Stomach (tissue), 19 donors: ENCODE data around the gene LCE3A. TPM values are rescaled to one million over a fixed set of nuclear protein-coding genes. Genes with fewer than 3 reads are reported as not detected.
A peak's percentile ranks its signal among the peaks of the same experiment; 100 is the strongest.
"Not testable (repeated sequence)": the region's sequence is repeated elsewhere in the genome, so short reads cannot be mapped to it uniquely, and the experiment has no call there.

ENCODE experiments used
- DNase-seq, 2 donors: peaks; one replicate each; pipeline versions ENCODE4 v3.0.0 to v3.0.0-alpha.2; 2013 to 2019
- H3K27ac ChIP-seq, 5 donors: fragments of 200-600 bp in 4 of 5; sonication (generic) in 4 of 5; one replicate each; pipeline ENCODE4 v1.5.1; 2013 to 2019; ENCODE audit warnings: mild to moderate bottlenecking in 1 of 5, moderate library complexity in 1 of 5
- H3K27me3 ChIP-seq, 3 donors: fragments of 200-600 bp; sonication (generic); one replicate each; pipeline ENCODE4 v1.5.1; 2017 to 2019; ENCODE audit warnings: mixed run types in 1 of 3
- H3K36me3 ChIP-seq, 4 donors: fragments of 200-600 bp; sonication (generic); 1 replicate in 3 of 4; 2 replicates in 1 of 4; pipeline ENCODE4 v1.5.1; 2016 to 2019
- H3K4me1 ChIP-seq, 4 donors: fragments of 200-600 bp; sonication (generic); one replicate each; pipeline ENCODE4 v1.5.1; 2016 to 2019
- H3K4me3 ChIP-seq, 4 donors: fragments of 200-600 bp; sonication (generic) in 3 of 4; one replicate each; pipeline ENCODE4 v1.5.1; 2016 to 2019; ENCODE audit warnings: mild to moderate bottlenecking in 1 of 4
- H3K9me3 ChIP-seq, 4 donors: fragments of 200-600 bp; sonication (generic); one replicate each; pipeline ENCODE4 v1.5.1; 2016 to 2019
- EP300 ChIP-seq: sonication (generic); formaldehyde crosslinking; IDR thresholded peaks from one replicate; pipeline ENCODE4 v1.6.1; 2017; ENCODE audit warnings: antibody characterized with exemption
- POLR2A ChIP-seq, 4 donors: fragments of 450-650 bp; IDR thresholded peaks; one replicate each; pipeline ENCODE4 v1.6.1; 2016; ENCODE audit warnings: antibody characterized with exemption in 4 of 4, control low read depth in 2 of 4, mild to moderate bottlenecking in 1 of 4, moderate library complexity in 1 of 4
- POLR2AphosphoS5 ChIP-seq, 3 donors: sonication (generic); formaldehyde crosslinking; IDR thresholded peaks; one replicate each; pipeline ENCODE4 v1.6.1; 2016; ENCODE audit warnings: antibody characterized with exemption in 3 of 3
- WGBS, 5 donors: extraction: QIAGEN DNeasy Blood & Tissue Kit in 3 of 5; methylation state at CpG; one replicate each; pipeline versions ENCODE4 v1.1.5 to v1.1.7; 2013 to 2018; 5-methylcytosine and 5-hydroxymethylcytosine counted together
- intact Hi-C: fragments of 100-400 bp; cut with DNase I; formaldehyde crosslinking; loops from one replicate; pipeline ENCODE4 v1.15.1; 2023; ENCODE audit warnings: low total_unique reads
- long read RNA-seq, 10 donors: transcript quantifications; one replicate each; lab custom pipeline, GENCODE V29; 2026
- polyA plus RNA-seq, 3 donors: library from polyadenylated mRNA; stranded (reverse); fragments of 200-250 nt; gene quantifications; one replicate each; pipeline ENCODE4 v1.2.3, GENCODE V29; 2013
- total RNA-seq, 5 donors: library from RNA; depleted of rRNA; stranded (reverse); fragments of >200 nt; gene quantifications; one replicate each; pipeline versions ENCODE4 v1.1.0 to v1.2.3, GENCODE V29; 2014 to 2016
- TF ChIP-seq, protein P1 (sequence below), 7 experiments: fragments of 450-650 bp in 4 of 7; fragments of 200-600 bp in 3 of 7; sonication (generic) in 3 of 7; IDR thresholded peaks; one replicate each; pipeline ENCODE4 v1.5.1; 2016 to 2019; ENCODE audit warnings: antibody characterized with exemption in 7 of 7, control low read depth in 2 of 7, mild to moderate bottlenecking in 1 of 7
- donor health status: healthy with polysubstance abuse.
- donor health status: Bipolar disorder and iron deficiency.
- donor health status: healthy.

LCE3A gene, protein sequence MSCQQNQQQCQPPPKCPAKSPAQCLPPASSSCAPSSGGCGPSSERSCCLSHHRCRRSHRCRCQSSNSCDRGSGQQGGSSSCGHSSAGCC
- total RNA-seq: not detected
- not detected for polyA plus RNA-seq
- long read RNA-seq, donor 1: 0 reads
- long read RNA-seq, donor 2: 0 reads
- long read RNA-seq, donor 3: 0 reads
- long read RNA-seq, donor 4: 0 reads
- long read RNA-seq, donor 5: 0 reads
- long read RNA-seq, donor 6: 0 reads
- long read RNA-seq, donor 7: 0 reads
- long read RNA-seq, donor 8: 0 reads
- long read RNA-seq, donor 9: 0 reads
- long read RNA-seq, donor 10: 0 reads

GRCh38 chr1:152622803-152623202 lies at the start of gene LCE3A:
Gene LCE3A, minus strand, starts transcription at chr1:152623103. Its CDS starts 0 bp downstream, at chr1:152623103.
- no peak within 1 kb of the TSS for H3K27ac ChIP-seq
- DNase-seq: peak in 1 of 2 donors; percentile 4
- TF ChIP-seq, protein P1, sequence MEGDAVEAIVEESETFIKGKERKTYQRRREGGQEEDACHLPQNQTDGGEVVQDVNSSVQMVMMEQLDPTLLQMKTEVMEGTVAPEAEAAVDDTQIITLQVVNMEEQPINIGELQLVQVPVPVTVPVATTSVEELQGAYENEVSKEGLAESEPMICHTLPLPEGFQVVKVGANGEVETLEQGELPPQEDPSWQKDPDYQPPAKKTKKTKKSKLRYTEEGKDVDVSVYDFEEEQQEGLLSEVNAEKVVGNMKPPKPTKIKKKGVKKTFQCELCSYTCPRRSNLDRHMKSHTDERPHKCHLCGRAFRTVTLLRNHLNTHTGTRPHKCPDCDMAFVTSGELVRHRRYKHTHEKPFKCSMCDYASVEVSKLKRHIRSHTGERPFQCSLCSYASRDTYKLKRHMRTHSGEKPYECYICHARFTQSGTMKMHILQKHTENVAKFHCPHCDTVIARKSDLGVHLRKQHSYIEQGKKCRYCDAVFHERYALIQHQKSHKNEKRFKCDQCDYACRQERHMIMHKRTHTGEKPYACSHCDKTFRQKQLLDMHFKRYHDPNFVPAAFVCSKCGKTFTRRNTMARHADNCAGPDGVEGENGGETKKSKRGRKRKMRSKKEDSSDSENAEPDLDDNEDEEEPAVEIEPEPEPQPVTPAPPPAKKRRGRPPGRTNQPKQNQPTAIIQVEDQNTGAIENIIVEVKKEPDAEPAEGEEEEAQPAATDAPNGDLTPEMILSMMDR (IDR thresholded peaks at IDR 0.05): no peak
- TF ChIP-seq POLR2AphosphoS5 (IDR thresholded peaks at IDR 0.05) (no peak), POLR2A (IDR thresholded peaks at IDR 0.05) (no peak), EP300 (no peak)
- intact Hi-C loops: no loop called here
- H3K27me3 ChIP-seq: peaks cover 0 to 20% (median 0%) of the 10 kb centered on the region in 3 donors
- no peak within 1 kb of the TSS for H3K4me3 ChIP-seq
- peaks cover 0 to 29% (median 20%) of the 10 kb centered on the region in 4 donors for H3K9me3 ChIP-seq
- H3K36me3 ChIP-seq: no peaks in the 10 kb centered on the region
- 35 to 64% (median 55%) methylated on average over 10 of the region's 10 CpGs for WGBS, 5 donors
- H3K4me1 ChIP-seq: no peaks in the 10 kb centered on the region

DNA sequence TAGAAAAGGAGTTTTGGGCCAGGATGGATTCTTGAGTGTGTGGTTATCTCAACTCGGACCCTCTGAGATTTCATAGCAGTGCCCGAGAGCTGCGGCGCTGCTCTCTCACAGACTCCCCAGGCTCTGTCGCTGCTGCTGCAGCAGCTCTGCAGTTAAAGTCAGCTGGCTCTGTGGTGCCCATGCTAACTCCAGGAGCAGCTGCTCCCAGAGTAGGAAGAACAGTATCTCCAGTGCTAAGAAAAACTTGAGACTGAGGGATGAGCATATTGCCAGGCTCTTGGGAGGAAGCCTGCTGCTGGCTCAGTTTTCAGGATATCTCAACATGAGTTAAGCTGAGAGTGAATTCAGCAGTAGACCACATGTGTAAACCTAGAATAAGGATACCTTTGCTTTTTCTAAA lies 44.7 kb upstream of the LCE3A start:
- intact Hi-C loops: no loop called here
- WGBS, 5 donors: 83 to 97% (median 88%) methylated on average over 5 of the region's 5 CpGs
- no peak for DNase-seq

DNA sequence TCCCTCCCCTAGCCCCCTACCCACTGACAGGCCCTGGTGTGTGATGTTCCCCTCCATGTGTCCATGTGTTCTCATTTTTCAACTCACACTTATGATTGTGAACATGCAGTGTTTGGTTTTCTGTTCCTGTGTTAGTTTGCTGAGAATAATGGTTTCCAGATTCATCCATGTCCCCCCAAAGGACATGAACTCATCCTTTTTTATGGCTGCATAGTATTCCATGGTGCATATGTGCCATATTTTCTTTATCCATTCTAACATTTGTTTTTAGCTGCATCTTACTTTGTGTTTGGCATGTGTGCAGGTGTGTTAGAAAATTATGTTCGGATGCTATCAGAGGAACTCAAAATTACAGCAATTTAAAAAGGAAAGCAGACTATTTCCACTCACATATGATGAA lies 43.3 kb upstream of the LCE3A start:
- H3K4me3 ChIP-seq, DNase-seq, H3K4me1 ChIP-seq, intact Hi-C loops, H3K27ac ChIP-seq, H3K36me3 ChIP-seq, H3K9me3 ChIP-seq: not testable (repeated sequence)
- 87 to 95% (median 91%) methylated on average over 1 of the region's 1 CpG for WGBS, 5 donors
- peaks cover 0 to 13% (median 0%) of the 10 kb centered on the region in 3 donors for H3K27me3 ChIP-seq

More for the DNA sequence above, 44.7 kb upstream of the LCE3A start:
- Histone ChIP-seq H3K4me1 (no peaks in the 10 kb centered on the region), H3K4me3 (no peak overlapping the region), H3K27ac (no peak overlapping the region), H3K27me3 (peaks cover 0 to 12% (median 0%) of the 10 kb centered on the region in 3 donors), H3K9me3 (no peaks in the 10 kb centered on the region), H3K36me3 (no peaks in the 10 kb centered on the region)
- TF ChIP-seq, protein P1 (IDR thresholded peaks at IDR 0.05): no peak
- TF ChIP-seq POLR2A (IDR thresholded peaks at IDR 0.05) (no peak), POLR2AphosphoS5 (IDR thresholded peaks at IDR 0.05) (no peak), EP300 (no peak)

DNA sequence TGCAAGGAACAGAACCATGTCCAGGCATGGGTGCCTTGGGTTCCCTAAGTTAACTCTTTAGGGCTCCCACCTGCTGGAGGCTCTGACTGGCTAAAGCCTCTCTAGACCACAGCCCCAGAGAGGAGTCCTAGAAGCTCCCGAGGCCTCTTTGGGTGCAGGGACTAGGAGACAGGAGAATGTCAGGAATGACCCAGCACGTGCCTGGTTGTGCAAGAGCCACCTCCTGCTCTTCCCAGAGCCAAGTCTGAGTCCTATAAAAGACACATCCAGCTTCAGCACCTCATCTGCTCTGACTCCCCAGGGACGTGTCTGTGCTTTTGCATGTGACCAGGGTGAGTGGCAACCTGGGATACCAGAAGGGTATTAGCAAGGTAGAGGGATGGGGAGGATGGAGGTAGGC lies 40.2 kb upstream of the LCE3A start, which contains the start of gene LCE2D:
Gene LCE2D (plus strand): TSS at position 283 of the 400 bp plus-strand sequence. CDS start 726 bp downstream, outside the sequence.
- H3K27ac ChIP-seq: no peak within 1 kb of the TSS
- no peaks in the 10 kb centered on the region for H3K9me3 ChIP-seq
- no peak for DNase-seq
- no peaks in the 10 kb centered on the region for H3K36me3 ChIP-seq
- intact Hi-C loops: no loop called here
- no peak within 1 kb of the TSS for H3K4me3 ChIP-seq
- H3K4me1 ChIP-seq: no peaks in the 10 kb centered on the region
- H3K27me3 ChIP-seq: peaks cover 0 to 13% (median 0%) of the 10 kb centered on the region in 3 donors
- TF ChIP-seq POLR2A (IDR thresholded peaks at IDR 0.05) (no peak), POLR2AphosphoS5 (IDR thresholded peaks at IDR 0.05) (no peak)
- WGBS, 5 donors: 59 to 72% (median 64%) methylated on average over 3 of the region's 3 CpGs

DNA sequence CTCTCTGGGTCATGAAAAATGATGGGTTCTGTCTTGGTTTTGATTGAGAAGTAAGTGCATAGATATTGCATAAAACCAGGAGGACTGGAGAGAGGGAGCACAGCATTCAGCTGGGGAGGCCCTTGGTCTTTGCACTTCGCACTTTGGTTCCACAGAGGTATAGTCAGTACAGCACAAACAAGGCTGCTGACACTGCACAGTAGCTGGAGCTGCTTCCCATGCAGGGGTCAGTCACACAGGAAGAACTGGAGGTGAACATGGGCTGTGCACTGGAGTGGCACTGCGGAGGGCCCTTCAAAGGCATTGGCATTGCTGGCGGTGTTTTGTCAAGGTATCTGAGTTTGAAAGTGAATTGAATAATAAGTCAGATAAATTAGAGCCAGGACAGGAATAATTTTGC lies 35.7 kb upstream of the LCE3A start:
- Histone ChIP-seq H3K27me3 (peaks cover 0 to 7% (median 0%) of the 10 kb centered on the region in 3 donors), H3K4me1 (no peaks in the 10 kb centered on the region), H3K4me3 (no peak overlapping the region), H3K9me3 (no peaks in the 10 kb centered on the region), H3K36me3 (no peaks in the 10 kb centered on the region), H3K27ac (no peak overlapping the region)
- TF ChIP-seq POLR2A (IDR thresholded peaks at IDR 0.05) (no peak), POLR2AphosphoS5 (IDR thresholded peaks at IDR 0.05) (no peak), EP300 (no peak)
- TF ChIP-seq, protein P1 (IDR thresholded peaks at IDR 0.05): no peak
- intact Hi-C loops: no loop called here
- no peak for DNase-seq
- WGBS, 5 donors: 83 to 95% (median 88%) methylated on average over 3 of the region's 3 CpGs
